ENCODE data around the gene CHD6.

DNA sequence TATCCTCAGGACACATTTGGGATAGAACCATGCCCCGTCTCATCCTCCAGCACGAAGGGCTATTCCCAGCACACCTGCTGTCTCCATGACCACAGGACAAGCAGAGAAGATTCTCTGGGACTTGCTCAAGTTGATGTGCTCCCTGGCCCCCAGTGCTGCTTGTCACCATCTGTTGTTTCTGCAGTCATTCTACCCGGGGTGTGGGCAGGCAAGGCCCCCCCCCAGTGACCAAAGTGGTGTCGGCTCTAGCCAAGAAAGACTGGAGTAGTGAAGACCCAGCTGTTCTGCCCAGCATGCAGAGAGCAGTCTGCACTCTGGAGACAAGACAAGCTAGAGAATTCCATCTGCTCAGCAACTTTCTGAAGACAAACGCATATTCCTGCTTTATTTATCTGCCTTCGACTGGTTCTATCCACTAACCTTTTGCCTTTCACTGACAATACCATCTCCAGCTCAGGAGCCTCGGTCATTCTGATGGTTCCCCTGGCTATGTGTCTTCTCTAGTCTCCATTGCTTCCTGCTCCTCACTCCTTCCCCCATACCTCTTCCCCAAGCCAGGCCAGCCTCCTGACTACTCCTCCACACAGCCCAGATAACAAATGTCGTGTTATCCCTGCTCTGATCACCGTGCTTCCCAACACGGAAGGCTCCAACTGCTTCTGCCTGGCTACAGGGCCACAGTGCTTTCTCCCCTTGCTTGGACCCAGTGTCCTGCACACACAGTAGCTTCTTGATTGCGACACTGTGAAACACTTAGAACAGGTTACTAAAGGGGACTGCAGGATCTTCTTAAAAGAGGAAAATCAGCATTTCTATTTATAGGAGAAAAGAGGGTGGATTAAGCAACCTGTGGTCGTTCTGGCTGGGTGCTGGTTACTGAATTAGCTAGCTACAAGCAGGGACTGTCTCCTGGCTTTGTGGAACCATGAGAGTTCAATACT, 164.9 kb downstream of the CHD6 start:
- TF ChIP-seq ZBTB8A (tag by site-specific recombination; IDR thresholded peaks at IDR 0.05) (no peak), ZNF548 (tag by site-specific recombination; IDR thresholded peaks at IDR 0.05) (no peak)
- TF ChIP-seq, protein P1, sequence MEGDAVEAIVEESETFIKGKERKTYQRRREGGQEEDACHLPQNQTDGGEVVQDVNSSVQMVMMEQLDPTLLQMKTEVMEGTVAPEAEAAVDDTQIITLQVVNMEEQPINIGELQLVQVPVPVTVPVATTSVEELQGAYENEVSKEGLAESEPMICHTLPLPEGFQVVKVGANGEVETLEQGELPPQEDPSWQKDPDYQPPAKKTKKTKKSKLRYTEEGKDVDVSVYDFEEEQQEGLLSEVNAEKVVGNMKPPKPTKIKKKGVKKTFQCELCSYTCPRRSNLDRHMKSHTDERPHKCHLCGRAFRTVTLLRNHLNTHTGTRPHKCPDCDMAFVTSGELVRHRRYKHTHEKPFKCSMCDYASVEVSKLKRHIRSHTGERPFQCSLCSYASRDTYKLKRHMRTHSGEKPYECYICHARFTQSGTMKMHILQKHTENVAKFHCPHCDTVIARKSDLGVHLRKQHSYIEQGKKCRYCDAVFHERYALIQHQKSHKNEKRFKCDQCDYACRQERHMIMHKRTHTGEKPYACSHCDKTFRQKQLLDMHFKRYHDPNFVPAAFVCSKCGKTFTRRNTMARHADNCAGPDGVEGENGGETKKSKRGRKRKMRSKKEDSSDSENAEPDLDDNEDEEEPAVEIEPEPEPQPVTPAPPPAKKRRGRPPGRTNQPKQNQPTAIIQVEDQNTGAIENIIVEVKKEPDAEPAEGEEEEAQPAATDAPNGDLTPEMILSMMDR (tag by site-specific recombination; IDR thresholded peaks at IDR 0.05) = no peak
